ENCODE measurements around the gene ZNF774. TPM values are rescaled to one million over a fixed set of nuclear protein-coding genes. Genes with fewer than 3 reads are reported as not detected.

The ZNF774 gene
- total RNA-seq, 3 donors from 2014 or later, result 2.6 to 7.6 (median 4.6) TPM

GRCh38 chr15:90354986-90355385 is 2.9 kb downstream of the ZNF774 start:
- Histone ChIP-seq H3K4me1 (no peaks in the 10 kb centered on the region), H3K36me3 (no peaks in the 10 kb centered on the region), H3K27me3 (no peaks in the 10 kb centered on the region), H3K9me3 (no peaks in the 10 kb centered on the region), H3K4me3 (no peak overlapping the region), H3K27ac (no peak overlapping the region)
- DNase-seq (ENCODE audit: low spot score in 2 of 2), result no peak
- TF ChIP-seq CTCF (IDR thresholded peaks at IDR 0.05) (no peak), POLR2AphosphoS5 (IDR thresholded peaks at IDR 0.05) (no peak), POLR2A (IDR thresholded peaks at IDR 0.05) (no peak)
- intact Hi-C loops (cut with DNase I; ENCODE audit: low total_unique reads), result no loop called here

DNA sequence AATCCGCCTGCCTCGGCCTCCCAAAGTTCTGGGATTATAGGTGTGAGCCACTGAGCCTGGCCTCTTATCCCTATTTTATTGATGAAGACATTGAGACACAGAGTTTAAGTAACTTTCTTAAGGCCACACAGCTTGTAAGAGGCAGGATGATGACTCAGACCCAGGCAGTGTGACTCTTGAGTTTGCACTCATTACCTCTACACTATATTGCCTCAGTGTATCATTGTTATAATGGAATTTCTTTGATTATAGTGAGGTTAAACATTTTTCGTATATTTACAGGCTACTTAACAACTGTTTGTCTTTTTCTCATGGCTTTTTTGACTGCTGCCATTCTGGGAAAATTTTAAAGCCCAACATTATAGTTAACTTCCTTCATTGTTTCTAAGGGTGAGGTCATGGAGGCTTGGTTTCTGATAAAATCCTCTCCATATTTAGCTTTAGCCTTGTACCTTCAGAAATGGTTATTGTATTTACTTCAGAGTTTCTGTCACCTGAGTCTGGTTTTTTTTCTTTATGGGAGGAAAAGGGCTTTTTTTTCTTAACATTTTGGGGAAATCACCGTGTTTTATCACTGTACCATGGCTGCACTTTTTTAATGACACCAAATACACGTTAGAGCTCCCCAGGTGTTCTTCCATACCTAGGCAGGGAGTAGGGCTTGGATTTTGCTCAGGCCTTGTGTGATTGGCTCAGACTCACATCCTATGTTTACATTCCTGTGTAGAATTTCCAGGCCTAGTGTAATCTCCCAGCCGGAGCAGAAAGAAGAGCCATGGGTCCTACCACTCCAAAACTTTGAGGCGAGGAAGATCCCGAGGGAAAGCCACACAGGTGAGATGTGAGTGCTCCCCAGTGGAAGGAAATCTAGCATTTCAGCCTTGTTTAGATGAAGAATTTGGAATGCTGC is 6.3 kb downstream of the ZNF774 start:
- no peak overlapping the region for H3K4me3 ChIP-seq
- H3K4me1 ChIP-seq, result no peaks in the 10 kb centered on the region
- TF ChIP-seq POLR2AphosphoS5 (IDR thresholded peaks at IDR 0.05) (no peak), CTCF (IDR thresholded peaks at IDR 0.05) (no peak), POLR2A (IDR thresholded peaks at IDR 0.05) (no peak)
- no peak for DNase-seq (ENCODE audit: low spot score in 2 of 2)
- H3K9me3 ChIP-seq, result no peaks in the 10 kb centered on the region
- H3K27ac ChIP-seq, result no peak overlapping the region
- H3K36me3 ChIP-seq, result no peaks in the 10 kb centered on the region
- H3K27me3 ChIP-seq, result no peaks in the 10 kb centered on the region
- intact Hi-C loops (cut with DNase I; ENCODE audit: low total_unique reads), result no loop called here

- H3K27ac ChIP-seq, result no peak overlapping the region
- no peaks in the 10 kb centered on the region for H3K27me3 ChIP-seq
- TF ChIP-seq CTCF (IDR thresholded peaks at IDR 0.05), result no peak
- TF ChIP-seq POLR2A (IDR thresholded peaks at IDR 0.05), result no peak
- no peak for TF ChIP-seq POLR2AphosphoS5 (IDR thresholded peaks at IDR 0.05)
- DNase-seq (ENCODE audit: low spot score in 2 of 2), result no peak
- H3K4me1 ChIP-seq, result no peaks in the 10 kb centered on the region
- H3K4me3 ChIP-seq, result no peak overlapping the region
- H3K9me3 ChIP-seq, result no peaks in the 10 kb centered on the region
- H3K36me3 ChIP-seq, result no peaks in the 10 kb centered on the region
- intact Hi-C loops (cut with DNase I; ENCODE audit: low total_unique reads), result loop anchor here (2.0 kb wide), 1 partner anchor 62 kb away; no protein-coding TSS in a partner anchor
Observed at GRCh38 chr15:90360746-90361145, 8.7 kb downstream of the ZNF774 start.

DNA sequence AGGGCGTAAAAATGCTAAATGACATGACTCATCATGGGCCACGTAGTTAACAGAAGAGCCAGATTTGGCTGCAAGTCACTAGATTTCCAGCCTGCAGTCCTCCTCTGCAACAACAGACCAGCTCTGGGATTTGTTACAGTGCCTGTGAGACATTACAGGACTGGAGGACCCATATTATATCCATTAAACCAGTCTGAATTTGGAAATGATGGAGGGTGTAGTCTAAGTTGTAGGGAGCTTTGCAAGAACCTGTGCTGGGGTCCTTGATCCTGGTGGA is 10.8 kb downstream of the ZNF774 start:
- H3K9me3 ChIP-seq, result no peaks in the 10 kb centered on the region
- no peaks in the 10 kb centered on the region for H3K36me3 ChIP-seq
- no peaks in the 10 kb centered on the region for H3K27me3 ChIP-seq
- H3K4me3 ChIP-seq, result no peak overlapping the region
- no peak for DNase-seq (ENCODE audit: low spot score in 2 of 2)
- H3K4me1 ChIP-seq, result no peaks in the 10 kb centered on the region
- intact Hi-C loops (cut with DNase I; ENCODE audit: low total_unique reads), result no loop called here
- peak overlapping the region in 1 of 2 donors; percentile 27 for H3K27ac ChIP-seq
- TF ChIP-seq POLR2AphosphoS5 (IDR thresholded peaks at IDR 0.05) (no peak), POLR2A (IDR thresholded peaks at IDR 0.05) (no peak), CTCF (IDR thresholded peaks at IDR 0.05) (no peak)

DNA sequence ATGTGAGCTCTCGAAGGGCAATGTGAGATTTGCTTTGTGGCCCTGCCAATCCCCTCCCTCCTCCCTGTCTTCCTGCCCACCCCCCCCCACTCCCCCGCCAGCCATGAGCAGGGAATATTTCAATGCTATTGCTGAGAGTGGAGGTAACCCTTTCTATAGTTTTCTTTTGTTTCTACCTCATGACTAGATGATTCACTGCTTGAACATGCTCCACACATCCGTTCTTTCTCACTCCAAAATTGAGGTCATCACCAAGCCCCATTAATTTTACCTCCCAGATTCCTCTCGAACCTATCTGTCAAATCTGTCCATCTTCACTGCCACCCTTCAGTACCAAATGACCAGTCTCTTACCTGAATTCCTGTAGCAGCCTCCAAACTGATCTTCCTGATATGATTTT is 12.2 kb downstream of the ZNF774 start:
- intact Hi-C loops (cut with DNase I; ENCODE audit: low total_unique reads), result no loop called here
- TF ChIP-seq CTCF (IDR thresholded peaks at IDR 0.05) (no peak), POLR2AphosphoS5 (IDR thresholded peaks at IDR 0.05) (no peak), POLR2A (IDR thresholded peaks at IDR 0.05) (no peak)
- no peak overlapping the region for H3K27ac ChIP-seq
- DNase-seq (ENCODE audit: low spot score in 2 of 2), result no peak
- no peaks in the 10 kb centered on the region for H3K4me1 ChIP-seq
- no peak overlapping the region for H3K4me3 ChIP-seq
- no peaks in the 10 kb centered on the region for H3K9me3 ChIP-seq
- H3K36me3 ChIP-seq, result no peaks in the 10 kb centered on the region
- H3K27me3 ChIP-seq, result no peaks in the 10 kb centered on the region

All from breast epithelium (tissue), 4 donors.